HEK293 (cell line): ENCODE measurements around the gene NHLRC1.

Experiments used
- YY1 ChIP-seq: fragments of 450-650 bp; formaldehyde crosslinking; IDR thresholded peaks from 2 replicates; pipeline ENCODE4 v1.5.1; 2018; ENCODE audit warnings: missing biosample characterization, missing genetic modification characterization
- ZBTB21 ChIP-seq: fragments of 450-650 bp; formaldehyde crosslinking; IDR thresholded peaks from 2 replicates; pipeline ENCODE4 v1.5.1; 2017; ENCODE audit warnings: missing biosample characterization, missing genetic modification characterization
- ZNF350 ChIP-seq: fragments of 450-650 bp; formaldehyde crosslinking; IDR thresholded peaks from 2 replicates; pipeline ENCODE4 v1.5.0; 2017; ENCODE audit warnings: missing biosample characterization, mild to moderate bottlenecking, missing genetic modification characterization
- ZSCAN23 ChIP-seq: fragments of 450-650 bp; formaldehyde crosslinking; IDR thresholded peaks from 2 replicates; pipeline ENCODE4 v1.5.1; 2016; ENCODE audit warnings: missing biosample characterization, missing genetic modification characterization
- TF ChIP-seq, protein P1 (sequence below): fragments of 450-650 bp; formaldehyde crosslinking; IDR thresholded peaks from 2 replicates; pipeline ENCODE4 v1.5.1; 2016; ENCODE audit warnings: missing biosample characterization, missing genetic modification characterization

DNA sequence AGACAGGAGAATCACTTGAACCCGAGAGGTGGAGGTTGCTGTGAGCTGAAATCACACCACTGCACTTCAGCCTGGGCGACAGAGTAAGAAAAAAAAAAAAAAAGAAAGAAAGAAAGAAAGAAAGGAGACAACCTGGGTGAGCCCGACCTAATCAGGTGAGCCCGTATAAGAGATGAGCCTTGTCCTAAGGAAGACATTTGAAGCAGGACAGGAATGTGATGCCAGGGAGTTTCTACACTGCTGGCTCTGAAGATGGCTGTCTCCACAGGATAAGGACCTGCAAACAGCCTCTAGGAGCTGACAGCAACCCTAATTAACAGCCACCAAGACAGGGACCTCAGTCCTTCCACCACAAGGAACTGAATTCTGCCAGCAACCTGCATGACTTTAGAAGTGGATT lies 41.9 kb downstream of the NHLRC1 start:
- TF ChIP-seq, protein P1, sequence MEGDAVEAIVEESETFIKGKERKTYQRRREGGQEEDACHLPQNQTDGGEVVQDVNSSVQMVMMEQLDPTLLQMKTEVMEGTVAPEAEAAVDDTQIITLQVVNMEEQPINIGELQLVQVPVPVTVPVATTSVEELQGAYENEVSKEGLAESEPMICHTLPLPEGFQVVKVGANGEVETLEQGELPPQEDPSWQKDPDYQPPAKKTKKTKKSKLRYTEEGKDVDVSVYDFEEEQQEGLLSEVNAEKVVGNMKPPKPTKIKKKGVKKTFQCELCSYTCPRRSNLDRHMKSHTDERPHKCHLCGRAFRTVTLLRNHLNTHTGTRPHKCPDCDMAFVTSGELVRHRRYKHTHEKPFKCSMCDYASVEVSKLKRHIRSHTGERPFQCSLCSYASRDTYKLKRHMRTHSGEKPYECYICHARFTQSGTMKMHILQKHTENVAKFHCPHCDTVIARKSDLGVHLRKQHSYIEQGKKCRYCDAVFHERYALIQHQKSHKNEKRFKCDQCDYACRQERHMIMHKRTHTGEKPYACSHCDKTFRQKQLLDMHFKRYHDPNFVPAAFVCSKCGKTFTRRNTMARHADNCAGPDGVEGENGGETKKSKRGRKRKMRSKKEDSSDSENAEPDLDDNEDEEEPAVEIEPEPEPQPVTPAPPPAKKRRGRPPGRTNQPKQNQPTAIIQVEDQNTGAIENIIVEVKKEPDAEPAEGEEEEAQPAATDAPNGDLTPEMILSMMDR (tag by site-specific recombination), result no peak
- no peak for TF ChIP-seq ZNF350 (tag by site-specific recombination)
- TF ChIP-seq ZSCAN23 (tag by site-specific recombination), result no peak
- TF ChIP-seq ZBTB21, result no peak
- no peak for TF ChIP-seq YY1 (tag by site-specific recombination)
